ENCODE measurements around the gene C2CD2. TPM values are rescaled to one million over a fixed set of nuclear protein-coding genes. Genes with fewer than 3 reads are reported as not detected.

Gene C2CD2
- total and polyA plus RNA-seq, 10 of the 15 experiments (the other 5 are each of a cell fraction or from before 2014, with no cell fraction given), result 2.2 to 30.9 (median 9.9) TPM

DNA sequence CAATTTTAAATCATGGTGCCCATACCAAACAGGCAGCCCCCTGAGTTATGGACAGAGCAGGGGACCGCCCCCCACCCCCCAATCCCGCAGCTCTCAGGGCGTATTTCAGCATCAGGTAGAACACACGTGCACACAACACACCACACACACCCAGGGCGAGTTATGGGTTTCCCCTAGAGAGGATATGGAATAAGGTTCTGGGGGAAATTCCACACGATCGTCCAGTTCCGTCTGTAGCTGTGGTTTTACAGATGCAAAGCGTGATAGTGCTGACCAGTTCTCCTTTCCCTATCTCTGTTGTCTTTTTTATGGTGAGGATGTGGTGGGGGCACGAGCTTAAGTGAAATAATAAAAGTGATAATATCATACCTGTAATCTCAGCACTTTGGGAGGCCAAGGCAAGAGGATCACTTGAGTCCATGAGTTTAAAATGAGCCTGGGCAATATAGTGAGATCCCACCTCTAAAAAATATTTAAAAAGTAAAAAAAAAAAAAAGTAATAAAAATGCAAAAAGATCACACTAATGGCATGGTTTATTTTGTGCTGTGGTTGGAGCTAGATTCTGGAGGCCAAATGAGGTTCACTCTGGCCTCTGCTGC lies 25.1 kb downstream of the C2CD2 start (continued):
- TF ChIP-seq POLR2A (IDR thresholded peaks at IDR 0.05; ENCODE audit: low read depth, low read length) (no peak), EGR1 (IDR thresholded peaks at IDR 0.05; ENCODE audit: borderline replicate concordance in 1 of 2, low read depth in 2 of 2, low read length in 2 of 2) (no peak), ZNF207 (IDR thresholded peaks at IDR 0.05; ENCODE audit: borderline replicate concordance) (no peak), NR2C2 (IDR thresholded peaks at IDR 0.05; ENCODE audit: borderline replicate concordance, control insufficient read depth, insufficient read length, low read depth) (no peak), STAT1 (conservative IDR thresholded peaks at IDR 0.05) (no peak)

DNA sequence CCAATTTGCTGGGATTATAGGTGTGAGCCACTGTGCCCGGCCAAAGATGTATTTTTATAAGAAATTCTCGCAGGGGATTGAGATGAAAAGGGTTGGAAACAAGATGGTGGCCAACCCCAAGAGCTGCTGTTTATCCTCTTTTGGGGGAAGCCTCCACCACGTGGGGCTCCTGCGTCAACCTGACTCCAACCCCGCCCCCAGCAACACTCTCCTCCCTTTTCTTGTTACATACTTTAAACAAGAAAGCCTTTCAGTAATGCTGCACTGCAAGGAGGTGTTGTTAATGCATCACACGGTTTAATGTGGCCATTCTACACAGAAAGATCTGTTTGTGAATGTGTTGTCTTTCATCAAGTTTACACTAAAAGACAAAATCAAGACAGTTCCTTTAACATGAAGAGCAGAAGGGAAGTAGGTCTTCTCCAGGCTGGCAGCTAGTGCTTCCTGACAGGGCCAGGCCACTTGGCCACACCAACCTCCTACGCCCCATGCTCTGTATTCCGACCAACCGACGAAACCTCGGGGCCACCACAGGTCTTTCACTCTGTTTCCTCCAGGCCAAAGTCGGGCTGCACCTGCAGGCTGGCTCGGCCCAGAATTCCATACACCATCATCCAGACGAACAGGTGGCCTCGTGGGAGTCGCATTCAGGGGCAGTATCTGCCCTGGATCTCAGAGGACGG lies 25.9 kb downstream of the C2CD2 start:
- CTCF ChIA-PET, result interaction anchor here (0.9 to 4.9 kb wide), 4 partner anchors 30 to 189 kb away, joined by 4 to 15 read pairs (median 4); no protein-coding TSS in a partner anchor
- RAD21 ChIA-PET (ENCODE audit: unreplicated experiment), result interaction anchor here (0.7 to 2.3 kb wide), 14 partner anchors 24 to 190 kb away, joined by 3 to 12 read pairs (median 4); partner anchors contain the start of gene PRDM15
- Histone ChIP-seq H2AFZ (ENCODE audit: control insufficient read depth, low read depth, low read length) (peak overlapping the region; percentile 41), H3K27me3 (replicated peaks in 1 of 2; ENCODE audit: control insufficient read depth in 2 of 2, insufficient read depth in 2 of 2, low read length in 1 of 2) (no peaks in the 10 kb centered on the region), H3K9me3 (replicated peaks; ENCODE audit: control insufficient read depth, insufficient read depth, low read length) (no peaks in the 10 kb centered on the region), H3K4me1 (ENCODE audit: control insufficient read depth, insufficient read depth, low read length) (peaks cover 55% of the 10 kb centered on the region), H3K36me3 (ENCODE audit: control insufficient read depth in 2 of 2, insufficient read depth in 2 of 2, low read length in 1 of 2) (no peaks in the 10 kb centered on the region), H3K27ac (ENCODE audit: control insufficient read depth, insufficient read depth) (peak overlapping the region; percentile 99), H3K9ac (ENCODE audit: control insufficient read depth, insufficient read depth, low read length) (peak overlapping the region; percentile 45; the same call in 1 of the 2 replicates), H3K4me3 (peak overlapping the region; percentile 13; the same call in 1 of the 2 replicates), H4K20me1 (ENCODE audit: control insufficient read depth, insufficient read depth) (no peaks in the 10 kb centered on the region), H3K4me2 (ENCODE audit: control insufficient read depth, insufficient read depth) (peak overlapping the region; percentile 52), H3K79me2 (ENCODE audit: control insufficient read depth, insufficient read depth, low read length) (peaks cover 37% of the 10 kb centered on the region)
- POLR2A ChIA-PET, result interaction anchor here (1.1 to 1.7 kb wide), 4 partner anchors 25 to 149 kb away, joined by 3 to 9 read pairs (median 6); no protein-coding TSS in a partner anchor
- no peak for FAIRE-seq
- peak; percentile 47 for ATAC-seq
- intact Hi-C loops (cut with micrococcal nuclease; ENCODE audit: unreplicated experiment), result loop anchor here (2.0 to 10.0 kb wide), 5 partner anchors 63 to 187 kb away; partner anchors contain the start of gene ZBTB21
- 76% methylated on average over 17 of the region's 17 CpGs for WGBS (ENCODE audit: insufficient coverage, insufficient replicate concordance, low lambda C conversion rate, missing lambda C conversion rate)
- SMC1A ChIA-PET (ENCODE audit: uncharacterized antibody, unreplicated experiment), result interaction anchor here (0.7 to 4.4 kb wide), 13 partner anchors 9 to 292 kb away, joined by 3 to 25 read pairs (median 5); no protein-coding TSS in a partner anchor
- no peak for DNase-seq (ENCODE audit: low read depth, low spot score)
- in situ Hi-C loops (cut with MboI), result loop anchor here (5.0 kb wide), 1 partner anchor 74 kb away; no protein-coding TSS in a partner anchor
- no TSS peak for BruUV-seq (replicated peaks)
- TF ChIP-seq USF2 (IDR thresholded peaks at IDR 0.05; ENCODE audit: borderline replicate concordance, low read depth, low read length), result no peak; the same call in 1 of the 2 replicates
- no peak for TF ChIP-seq IKZF2 (IDR thresholded peaks at IDR 0.05)
- TF ChIP-seq SIN3A (IDR thresholded peaks at IDR 0.05; ENCODE audit: low read depth, low read length), result no peak
- TF ChIP-seq NBN (IDR thresholded peaks at IDR 0.05), result no peak
- 0 out of 3 replicates have a peak, but pooled peaks of 1 of the 2 experiments have one; percentile 4 for TF ChIP-seq EGR1 (IDR thresholded peaks at IDR 0.05; ENCODE audit: borderline replicate concordance in 1 of 2, low read depth in 2 of 2, low read length in 2 of 2)
- no peak for TF ChIP-seq STAT1 (conservative IDR thresholded peaks at IDR 0.05)
- peak; percentile 37; the same call in 1 of the 2 replicates for TF ChIP-seq POLR2AphosphoS5 (IDR thresholded peaks at IDR 0.05; ENCODE audit: low read length)
- peak; percentile 70 for TF ChIP-seq YY1 (IDR thresholded peaks at IDR 0.05; ENCODE audit: low read depth, low read length)
- 0 out of 2 replicates have a peak, but pooled peaks have one; percentile 22 for TF ChIP-seq MXI1 (IDR thresholded peaks at IDR 0.05; ENCODE audit: low read depth, low read length)
- no peak for TF ChIP-seq TAF1 (IDR thresholded peaks at IDR 0.05; ENCODE audit: borderline replicate concordance, low read depth, low read length)
- peak; percentile 60; the same call in 1 of the 2 replicates for TF ChIP-seq TCF12 (IDR thresholded peaks at IDR 0.05; ENCODE audit: low read depth, low read length)
- no peak for TF ChIP-seq SREBF2 (IDR thresholded peaks at IDR 0.05; ENCODE audit: low read length)
- TF ChIP-seq RAD51 (IDR thresholded peaks at IDR 0.05), result peak; percentile 74
- TF ChIP-seq DPF2 (IDR thresholded peaks at IDR 0.05), result peak; percentile 17; the same call in 1 of the 2 replicates
- no peak for TF ChIP-seq NR2F1 (conservative IDR thresholded peaks at IDR 0.05)
- TF ChIP-seq ZBTB33 (IDR thresholded peaks at IDR 0.05), result no peak
- peak; percentile 19; the same call in 1 of the 2 replicates for TF ChIP-seq RUNX3 (IDR thresholded peaks at IDR 0.05; ENCODE audit: low read length)
- TF ChIP-seq CREB1 (IDR thresholded peaks at IDR 0.05; ENCODE audit: low read depth), result peak; percentile 54; the same call in 1 of the 2 replicates

Data from GM12878 (cell line).